ENCODE measurements around the gene LBX1. TPM values are rescaled to one million over a fixed set of nuclear protein-coding genes. Genes with fewer than 3 reads are reported as not detected.

The LBX1 gene
- total RNA-seq, 1 donor from 2014 or later = not detected

GRCh38 chr10:101267776-101268175 lies 38.5 kb upstream of the LBX1 start:
- Histone ChIP-seq H3K27ac (no peak overlapping the region), H3K27me3 (peaks cover 9% of the 10 kb centered on the region), H3K36me3 (no peaks in the 10 kb centered on the region), H3K4me1 (no peaks in the 10 kb centered on the region), H3K4me3 (no peak overlapping the region), H3K9me3 (no peaks in the 10 kb centered on the region)
- DNase-seq (no peak), ATAC-seq (no peak)
- no peak for TF ChIP-seq CTCF (IDR thresholded peaks at IDR 0.05)
- intact Hi-C loops (cut with DNase I) = no loop called here

GRCh38 chr10:101267290-101267680 lies 38.0 kb upstream of the LBX1 start:
- no peak for TF ChIP-seq CTCF (IDR thresholded peaks at IDR 0.05)
- intact Hi-C loops (cut with DNase I) = no loop called here
- no peak overlapping the region for H3K4me3 ChIP-seq
- no peaks in the 10 kb centered on the region for H3K36me3 ChIP-seq
- H3K9me3 ChIP-seq = no peaks in the 10 kb centered on the region
- H3K27me3 ChIP-seq = peaks cover 9% of the 10 kb centered on the region
- H3K4me1 ChIP-seq = no peaks in the 10 kb centered on the region
- no peak for ATAC-seq
- no peak overlapping the region for H3K27ac ChIP-seq
- DNase-seq = no peak

- H3K27ac ChIP-seq = no peak overlapping the region
- ATAC-seq (no peak), DNase-seq (no peak)
- H3K27me3 ChIP-seq = peaks cover 11% of the 10 kb centered on the region
- H3K36me3 ChIP-seq = no peaks in the 10 kb centered on the region
- TF ChIP-seq CTCF (IDR thresholded peaks at IDR 0.05) = no peak
- intact Hi-C loops (cut with DNase I) = no loop called here
- H3K4me3 ChIP-seq = no peak overlapping the region
- H3K9me3 ChIP-seq = no peaks in the 10 kb centered on the region
- H3K4me1 ChIP-seq = no peaks in the 10 kb centered on the region
Measured at GRCh38 chr10:101266381-101267289, 37.4 kb upstream of the LBX1 start.

GRCh38 chr10:101263150-101263752 lies 34.0 kb upstream of the LBX1 start:
- ATAC-seq (no peak), DNase-seq (no peak)
- Histone ChIP-seq H3K27me3 (peaks cover 20% of the 10 kb centered on the region), H3K9me3 (peaks cover 2% of the 10 kb centered on the region), H3K27ac (no peak overlapping the region), H3K4me1 (no peaks in the 10 kb centered on the region), H3K36me3 (no peaks in the 10 kb centered on the region), H3K4me3 (no peak overlapping the region)
- intact Hi-C loops (cut with DNase I) = no loop called here
- TF ChIP-seq CTCF (IDR thresholded peaks at IDR 0.05) = no peak

GRCh38 chr10:101262147-101262546 lies 32.9 kb upstream of the LBX1 start:
- Histone ChIP-seq H3K27me3 (peaks cover 20% of the 10 kb centered on the region), H3K9me3 (peaks cover 7% of the 10 kb centered on the region), H3K4me3 (no peak overlapping the region), H3K27ac (no peak overlapping the region), H3K4me1 (no peaks in the 10 kb centered on the region), H3K36me3 (no peaks in the 10 kb centered on the region)
- TF ChIP-seq CTCF (IDR thresholded peaks at IDR 0.05) = no peak
- no peak for ATAC-seq
- no peak for DNase-seq
- intact Hi-C loops (cut with DNase I) = no loop called here

Measured in upper lobe of right lung (tissue), 1 donor.